DOHH2 (cell line): ENCODE measurements around the gene PLA2G6.

Source experiments
- CTCF ChIP-seq: fragments of 200-600 bp; sonication (generic); IDR thresholded peaks from one replicate; pipeline ENCODE4 v1.5.1; 2014; ENCODE audit warnings: antibody characterized with exemption, mild to moderate bottlenecking, low read depth, low read length; ENCODE audit not compliant: poor library complexity, severe bottlenecking
- EZH2phosphoT487 ChIP-seq: fragments of 200-600 bp; sonication (generic); IDR thresholded peaks from 2 replicates; pipeline ENCODE4 v1.6.1; 2017; ENCODE audit warnings: borderline replicate concordance, mild to moderate bottlenecking, antibody characterized with exemption, low read length, moderate library complexity, mixed read lengths

DNA sequence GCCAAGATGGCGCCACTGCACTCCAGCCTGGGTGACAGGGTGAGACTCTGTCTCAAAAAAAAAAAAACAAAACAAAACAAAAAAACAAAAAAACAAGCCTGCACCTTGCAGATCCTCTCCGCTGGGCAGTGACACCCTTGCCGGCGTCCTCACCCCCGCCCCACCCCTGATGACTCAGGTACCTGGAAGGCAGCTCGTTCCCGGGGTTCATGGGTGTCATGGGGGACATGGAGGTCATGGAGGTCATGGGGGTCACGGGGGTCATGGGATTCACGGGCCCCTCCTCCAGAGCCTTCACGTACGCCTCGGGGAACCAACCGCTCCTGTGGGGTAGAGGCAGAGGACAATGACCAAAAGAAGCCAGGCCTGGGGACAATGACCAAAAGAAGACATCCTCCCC lies 94.7 kb downstream of the PLA2G6 start:
- TF ChIP-seq CTCF (no peak), EZH2phosphoT487 (no peak)
